Adrenal gland (tissue), 12 donors: Measurements from ENCODE around the gene USP22. TPM values are rescaled to one million over a fixed set of nuclear protein-coding genes. Genes with fewer than 3 reads are reported as not detected.

Experiments used
- DNase-seq, 7 donors: peaks; one replicate each; pipeline ENCODE4 v3.0.0-alpha.2; 2019 to 2020
- H3K27ac ChIP-seq, 5 donors: fragments of 200-600 bp; sonication (generic) in 4 of 5; 1 replicate in 3 of 5; 2 replicates in 2 of 5; pipeline versions ENCODE4 v1.5.1 to v1.8.0; 2016 to 2020; ENCODE audit warnings: mild to moderate bottlenecking in 1 of 5
- H3K27me3 ChIP-seq: fragments of 200-600 bp; 2 replicates; pipeline ENCODE4 v1.8.0; 2021
- H3K36me3 ChIP-seq, 2 donors: fragments of 200-600 bp; replicated peaks in 1 of 2; 1 replicate in 1 of 2; 2 replicates in 1 of 2; pipeline versions ENCODE4 v1.5.1 to v1.8.0; 2018 to 2022
- H3K4me1 ChIP-seq, 2 donors: fragments of 200-600 bp; replicated peaks in 1 of 2; 1 replicate in 1 of 2; 2 replicates in 1 of 2; pipeline versions ENCODE4 v1.5.1 to v1.8.0; 2018 to 2021
- H3K4me3 ChIP-seq, 4 donors: fragments of 200-600 bp; sonication (generic) in 3 of 4; one replicate each; pipeline ENCODE4 v1.5.1; 2016 to 2018
- H3K9me3 ChIP-seq, 3 donors: fragments of 200-600 bp; sonication (generic) in 1 of 3; replicated peaks in 1 of 3; 1 replicate in 2 of 3; 2 replicates in 1 of 3; pipeline versions ENCODE4 v1.5.1 to v1.8.0; 2016 to 2021
- POLR2A ChIP-seq, 2 donors: fragments of 450-650 bp; IDR thresholded peaks; one replicate each; pipeline ENCODE4 v1.6.1; 2017; ENCODE audit warnings: antibody characterized with exemption in 2 of 2, mild to moderate bottlenecking in 2 of 2, moderate library complexity in 1 of 2
- WGBS, 4 donors: extraction: QIAGEN DNeasy Blood & Tissue Kit in 2 of 4; methylation state at CpG; one replicate each; pipeline versions ENCODE4 v1.1.5 to v1.1.7; 2013 to 2017; 5-methylcytosine and 5-hydroxymethylcytosine counted together
- intact Hi-C, 2 donors: fragments of 100-400 bp; cut with DNase I; formaldehyde crosslinking; loops; one replicate each; pipeline versions ENCODE4 v1.14.1 to v1.15.0; 2022 to 2023
- polyA plus RNA-seq, 3 donors: library from polyadenylated mRNA; stranded (reverse); fragments of 200-250 nt in 2 of 3; fragments of 350-450 nt in 1 of 3; fragmentation: Illumina TruSeq in 1 of 3; extraction: RNeasy Lipid Tissue Mini Kit (QIAGEN cat#74804) in 1 of 3; gene quantifications; one replicate each; pipeline ENCODE4 v1.2.3, GENCODE V29; 2013 to 2014
- total RNA-seq, 9 donors: library from RNA; depleted of rRNA in 4 of 9; stranded (reverse); fragments of >200 nt in 4 of 9; fragments of 120-200 nt in 1 of 9; fragmentation: NEBNext Ultra II Directional in 1 of 9; extraction: Animal tissue kit (Norgen Biotek cat#: 25700) in 1 of 9; gene quantifications; one replicate each; pipeline versions ENCODE4 v1.1.0 to v1.2.4, GENCODE V29; 2013 to 2023
- TF ChIP-seq, protein P1 (sequence below), 6 experiments: fragments of 450-650 bp in 4 of 6; fragments of 200-600 bp in 2 of 6; sonication (generic) in 1 of 6; IDR thresholded peaks; 1 replicate in 5 of 6; 2 replicates in 1 of 6; pipeline versions ENCODE4 v1.5.1 to v1.8.0; 2016 to 2021; ENCODE audit warnings: antibody characterized with exemption in 6 of 6, mild to moderate bottlenecking in 2 of 6, moderate library complexity in 1 of 6
- donor health status: healthy with polysubstance abuse.
- donor health status: Bipolar disorder and iron deficiency.
- donor health status: DM: yes; HTN: yes; CAD: no.
- donor health status: DM: no; HTN: no; CAD: no.
- donor health status: DM: no; HTN: no; CAD: no.
- donor health status: DM: yes; HTN: yes; CAD: no.

Gene USP22
- total and polyA plus RNA-seq, 12 donors: 43.0 to 250 (median 223) TPM

DNA sequence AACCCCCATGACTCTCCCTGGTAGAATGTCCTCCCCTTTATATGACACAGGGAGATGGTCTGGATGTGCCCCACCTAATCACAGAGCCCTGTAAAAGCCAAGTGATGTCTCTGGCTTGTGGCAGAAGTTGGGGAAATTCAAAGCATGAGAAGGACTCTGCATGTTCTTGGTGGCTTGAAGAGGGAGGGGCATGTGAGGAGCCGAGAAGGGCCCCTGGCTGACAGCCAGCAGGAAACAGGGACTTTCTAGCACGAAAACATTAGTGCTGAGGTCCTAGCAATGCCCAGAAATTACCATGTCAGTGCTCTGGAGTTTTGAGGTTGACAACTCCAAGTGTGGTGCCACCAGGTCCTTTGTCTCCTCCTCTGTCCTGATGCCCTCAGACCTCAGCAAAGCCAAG lies 75.9 kb downstream of the USP22 start:
- H3K27me3 ChIP-seq: no peaks in the 10 kb centered on the region
- intact Hi-C loops: no loop called here
- no peak overlapping the region for H3K27ac ChIP-seq
- 29 to 37% (median 34%) methylated on average over 2 of the region's 2 CpGs for WGBS, 4 donors
- H3K36me3 ChIP-seq: no peaks in the 10 kb centered on the region
- no peak overlapping the region for H3K4me3 ChIP-seq
- no peak for DNase-seq
- H3K4me1 ChIP-seq: no peaks in the 10 kb centered on the region
- H3K9me3 ChIP-seq: no peaks in the 10 kb centered on the region
- TF ChIP-seq, protein P1, sequence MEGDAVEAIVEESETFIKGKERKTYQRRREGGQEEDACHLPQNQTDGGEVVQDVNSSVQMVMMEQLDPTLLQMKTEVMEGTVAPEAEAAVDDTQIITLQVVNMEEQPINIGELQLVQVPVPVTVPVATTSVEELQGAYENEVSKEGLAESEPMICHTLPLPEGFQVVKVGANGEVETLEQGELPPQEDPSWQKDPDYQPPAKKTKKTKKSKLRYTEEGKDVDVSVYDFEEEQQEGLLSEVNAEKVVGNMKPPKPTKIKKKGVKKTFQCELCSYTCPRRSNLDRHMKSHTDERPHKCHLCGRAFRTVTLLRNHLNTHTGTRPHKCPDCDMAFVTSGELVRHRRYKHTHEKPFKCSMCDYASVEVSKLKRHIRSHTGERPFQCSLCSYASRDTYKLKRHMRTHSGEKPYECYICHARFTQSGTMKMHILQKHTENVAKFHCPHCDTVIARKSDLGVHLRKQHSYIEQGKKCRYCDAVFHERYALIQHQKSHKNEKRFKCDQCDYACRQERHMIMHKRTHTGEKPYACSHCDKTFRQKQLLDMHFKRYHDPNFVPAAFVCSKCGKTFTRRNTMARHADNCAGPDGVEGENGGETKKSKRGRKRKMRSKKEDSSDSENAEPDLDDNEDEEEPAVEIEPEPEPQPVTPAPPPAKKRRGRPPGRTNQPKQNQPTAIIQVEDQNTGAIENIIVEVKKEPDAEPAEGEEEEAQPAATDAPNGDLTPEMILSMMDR (IDR thresholded peaks at IDR 0.05): no peak
- TF ChIP-seq POLR2A (IDR thresholded peaks at IDR 0.05): no peak

DNA sequence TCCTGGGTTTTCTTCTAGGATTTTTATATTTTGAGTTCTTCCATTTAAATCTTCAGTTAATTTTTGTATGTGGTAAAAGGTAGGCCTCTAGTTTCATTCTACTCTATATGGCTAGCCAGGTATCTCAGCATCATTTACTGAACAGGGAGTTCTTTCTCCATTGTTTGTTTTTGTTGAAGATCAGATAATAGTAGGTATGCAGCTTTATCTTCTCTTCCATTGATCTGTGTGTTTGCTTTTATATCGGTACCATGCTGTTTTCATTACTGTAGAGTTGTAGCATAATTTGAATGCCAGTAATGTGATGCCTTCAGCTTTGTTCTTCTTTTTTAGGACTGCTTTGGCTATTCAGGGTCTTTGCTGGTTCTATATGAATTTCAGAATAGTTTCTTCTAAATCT lies 77.3 kb downstream of the USP22 start:
- 71 to 87% (median 79%) methylated on average over 1 of the region's 1 CpG for WGBS, 4 donors
- Histone ChIP-seq H3K4me1 (no peaks in the 10 kb centered on the region), H3K36me3 (no peaks in the 10 kb centered on the region), H3K27me3 (no peaks in the 10 kb centered on the region), H3K27ac (no peak overlapping the region), H3K4me3 (no peak overlapping the region), H3K9me3 (no peaks in the 10 kb centered on the region)
- intact Hi-C loops: no loop called here
- DNase-seq: no peak
- TF ChIP-seq, protein P1 (IDR thresholded peaks at IDR 0.05): no peak
- no peak for TF ChIP-seq POLR2A (IDR thresholded peaks at IDR 0.05)

DNA sequence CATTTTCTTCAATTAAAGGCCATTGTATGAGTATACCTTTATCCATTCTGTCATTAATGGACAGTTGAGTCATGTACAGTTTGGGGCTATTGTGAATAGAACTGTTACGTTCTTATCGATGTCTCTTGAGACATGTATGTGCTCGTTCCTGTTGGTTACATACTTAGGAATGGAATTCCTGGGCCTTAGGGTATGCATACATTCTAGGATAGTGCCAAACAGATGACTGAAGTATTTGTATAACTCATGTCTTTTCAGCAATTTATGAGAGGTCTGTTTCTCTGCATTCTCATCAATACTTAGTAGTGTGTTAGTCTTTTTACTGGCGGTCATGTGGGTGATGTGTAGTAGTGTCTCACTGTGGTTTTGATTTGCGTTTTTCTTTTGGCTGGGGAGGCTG lies 81.2 kb downstream of the USP22 start:
- TF ChIP-seq, protein P1 (IDR thresholded peaks at IDR 0.05): no peak
- no peaks in the 10 kb centered on the region for H3K4me1 ChIP-seq
- intact Hi-C loops: no loop called here
- H3K27me3 ChIP-seq: no peaks in the 10 kb centered on the region
- H3K27ac ChIP-seq: no peak overlapping the region
- whole genome bisulfite sequencing, 4 donors: 79 to 87% (median 82%) methylated on average over 5 of the region's 5 CpGs
- no peaks in the 10 kb centered on the region for H3K9me3 ChIP-seq
- no peak overlapping the region for H3K4me3 ChIP-seq
- no peaks in the 10 kb centered on the region for H3K36me3 ChIP-seq
- no peak for DNase-seq

DNA sequence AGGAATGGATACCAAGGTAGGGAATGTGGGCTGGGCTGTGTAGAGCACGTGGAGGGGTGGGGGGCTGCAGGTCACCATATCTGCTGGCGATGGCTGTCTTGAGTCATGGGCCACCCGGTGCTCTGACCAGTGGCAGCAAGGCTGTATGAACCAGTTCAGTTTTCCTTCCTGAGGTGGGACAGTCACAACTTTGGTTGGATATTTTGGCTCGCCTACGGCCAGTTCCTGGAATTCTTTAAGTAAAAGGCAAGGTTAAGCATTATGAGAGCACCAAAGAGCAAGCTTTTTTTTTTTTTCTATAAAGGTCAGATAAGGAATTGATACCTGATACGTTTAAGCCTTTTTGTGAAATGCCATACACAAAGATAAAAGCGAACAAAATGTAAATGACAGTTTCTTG lies 81.9 kb downstream of the USP22 start:
- H3K27ac ChIP-seq: no peak overlapping the region
- no peaks in the 10 kb centered on the region for H3K9me3 ChIP-seq
- 88 to 91% (median 90%) methylated on average over 7 of the region's 7 CpGs for WGBS, 4 donors
- peaks cover 0 to 1% of the 10 kb centered on the region in 2 donors for H3K4me1 ChIP-seq
- H3K36me3 ChIP-seq: no peaks in the 10 kb centered on the region
- H3K4me3 ChIP-seq: no peak overlapping the region
- DNase-seq: no peak
- no peak for TF ChIP-seq POLR2A (IDR thresholded peaks at IDR 0.05)
- TF ChIP-seq, protein P1 (IDR thresholded peaks at IDR 0.05): no peak
- no peaks in the 10 kb centered on the region for H3K27me3 ChIP-seq
- intact Hi-C loops: no loop called here
